HL-60 (cell line): ENCODE results near the gene DOCK1.

Source experiments
- CTCF ChIP-seq: IDR thresholded peaks from one replicate; pipeline ENCODE4 v1.5.1; 2011; ENCODE audit warnings: low read length, control low read depth, inconsistent platforms; ENCODE audit not compliant: insufficient read depth
- POLR2AphosphoS5 ChIP-seq: IDR thresholded peaks from 2 replicates; pipeline ENCODE4 v1.6.1; 2012; ENCODE audit warnings: low read depth
- REST ChIP-seq: IDR thresholded peaks from 2 replicates; pipeline ENCODE4 v1.6.1; 2012; ENCODE audit warnings: low read depth; ENCODE audit not compliant: insufficient replicate concordance
- SPI1 ChIP-seq: IDR thresholded peaks from 2 replicates; pipeline ENCODE4 v1.6.1; 2012; ENCODE audit warnings: low read depth, mild to moderate bottlenecking, borderline replicate concordance

GRCh38 chr10:127405221-127405620 is 500.0 kb downstream of the DOCK1 start:
- TF ChIP-seq CTCF (no peak), POLR2AphosphoS5 (no peak), SPI1 (no peak), REST (no peak)
